Measurements from ENCODE around the gene PJVK.

The PJVK gene

DNA sequence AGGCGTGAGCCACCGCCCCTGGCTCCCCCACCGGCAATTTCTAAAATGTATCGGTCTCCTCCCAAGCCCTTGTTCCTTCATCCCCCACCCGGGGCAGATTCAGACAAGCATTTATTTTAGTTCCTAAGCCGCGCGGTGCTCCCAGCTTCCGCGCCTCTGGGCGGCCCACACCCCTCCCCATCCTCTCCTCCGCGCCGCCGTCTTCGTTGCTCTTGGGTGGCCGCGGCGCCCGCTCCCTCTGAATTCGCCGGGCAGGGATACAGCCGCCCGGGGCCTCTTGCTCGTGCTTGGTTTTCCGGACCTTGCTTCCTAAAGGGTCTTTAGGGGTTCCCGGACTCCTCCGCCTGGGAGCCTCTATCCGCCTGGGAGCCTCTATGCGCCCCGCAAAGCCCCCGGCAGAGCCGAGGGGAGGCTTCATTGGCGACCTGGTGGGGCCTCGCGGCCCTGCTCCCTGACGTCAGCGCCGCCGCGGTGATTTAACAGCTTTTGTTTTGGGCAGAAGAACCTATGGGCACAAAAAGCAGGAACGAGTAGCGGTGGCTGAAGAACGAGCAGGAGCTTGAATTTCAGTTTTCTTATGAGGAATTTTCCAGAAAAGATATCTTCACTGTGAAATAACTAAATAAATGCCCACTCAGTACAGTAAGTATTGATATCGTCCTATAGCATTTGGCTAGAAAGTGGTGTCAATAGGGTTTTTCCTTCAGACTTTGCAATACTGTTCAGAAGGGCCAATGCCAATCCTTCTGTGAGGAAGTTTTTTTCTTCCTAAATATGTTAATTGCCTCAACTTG, 37.5 kb upstream of the PJVK start:
- TF ChIP-seq, protein P1, sequence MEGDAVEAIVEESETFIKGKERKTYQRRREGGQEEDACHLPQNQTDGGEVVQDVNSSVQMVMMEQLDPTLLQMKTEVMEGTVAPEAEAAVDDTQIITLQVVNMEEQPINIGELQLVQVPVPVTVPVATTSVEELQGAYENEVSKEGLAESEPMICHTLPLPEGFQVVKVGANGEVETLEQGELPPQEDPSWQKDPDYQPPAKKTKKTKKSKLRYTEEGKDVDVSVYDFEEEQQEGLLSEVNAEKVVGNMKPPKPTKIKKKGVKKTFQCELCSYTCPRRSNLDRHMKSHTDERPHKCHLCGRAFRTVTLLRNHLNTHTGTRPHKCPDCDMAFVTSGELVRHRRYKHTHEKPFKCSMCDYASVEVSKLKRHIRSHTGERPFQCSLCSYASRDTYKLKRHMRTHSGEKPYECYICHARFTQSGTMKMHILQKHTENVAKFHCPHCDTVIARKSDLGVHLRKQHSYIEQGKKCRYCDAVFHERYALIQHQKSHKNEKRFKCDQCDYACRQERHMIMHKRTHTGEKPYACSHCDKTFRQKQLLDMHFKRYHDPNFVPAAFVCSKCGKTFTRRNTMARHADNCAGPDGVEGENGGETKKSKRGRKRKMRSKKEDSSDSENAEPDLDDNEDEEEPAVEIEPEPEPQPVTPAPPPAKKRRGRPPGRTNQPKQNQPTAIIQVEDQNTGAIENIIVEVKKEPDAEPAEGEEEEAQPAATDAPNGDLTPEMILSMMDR (conservative IDR thresholded peaks at IDR 0.05) = no peak
- H3K27ac ChIP-seq = peak overlapping the region; percentile 90

DNA sequence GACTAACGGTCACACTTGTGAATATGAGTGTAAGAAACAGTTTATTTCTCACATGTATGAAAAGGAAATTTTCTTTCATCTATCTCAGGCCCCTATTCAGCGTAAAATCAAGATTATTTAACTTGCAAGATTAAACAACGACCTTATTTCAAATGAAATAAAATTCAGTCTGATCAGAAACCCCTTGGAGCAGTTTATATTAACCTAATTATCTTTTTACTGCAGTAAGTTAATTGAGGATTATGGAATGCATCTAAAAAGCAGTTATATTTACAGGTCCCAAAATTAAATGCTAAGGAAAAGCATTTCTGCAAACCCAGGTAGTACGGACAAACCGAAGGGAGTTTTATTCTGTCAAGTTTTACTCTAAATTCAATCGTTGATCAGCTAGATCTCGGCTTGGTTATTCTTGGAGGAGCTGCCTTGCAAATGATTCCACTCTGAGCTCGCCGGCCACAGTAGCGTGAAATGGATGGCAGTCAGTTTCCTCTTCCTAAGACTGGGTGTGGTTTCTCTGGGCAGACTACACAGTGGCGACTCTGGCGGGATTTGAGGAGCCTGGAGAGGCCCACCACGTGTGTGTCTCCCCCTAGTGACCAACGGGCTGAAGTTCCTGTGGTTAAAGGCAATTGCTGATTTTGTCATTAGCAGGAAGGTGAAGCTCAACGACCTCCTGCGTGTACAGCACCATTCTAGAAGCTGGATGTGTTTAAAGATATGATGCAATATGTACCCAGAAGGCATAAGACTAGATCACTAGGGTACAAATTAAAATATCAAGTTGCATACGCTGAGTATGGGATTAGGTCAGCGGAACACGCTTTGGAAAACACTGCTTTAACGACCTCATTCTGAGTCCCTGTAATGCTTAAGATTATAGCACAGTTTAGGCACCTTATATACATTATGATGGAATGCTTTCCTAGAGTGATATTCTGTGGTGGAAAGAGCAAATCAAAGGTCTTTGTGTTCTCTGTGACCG, 36.6 kb upstream of the PJVK start:
- peak overlapping the region; percentile 90 for H3K27ac ChIP-seq
- TF ChIP-seq, protein P1 (conservative IDR thresholded peaks at IDR 0.05) = peak; percentile 95

GRCh38 chr2:178415979-178416378, 35.2 kb upstream of the PJVK start:
- TF ChIP-seq, protein P1 (conservative IDR thresholded peaks at IDR 0.05) = no peak
- H3K27ac ChIP-seq = no peak overlapping the region

DNA sequence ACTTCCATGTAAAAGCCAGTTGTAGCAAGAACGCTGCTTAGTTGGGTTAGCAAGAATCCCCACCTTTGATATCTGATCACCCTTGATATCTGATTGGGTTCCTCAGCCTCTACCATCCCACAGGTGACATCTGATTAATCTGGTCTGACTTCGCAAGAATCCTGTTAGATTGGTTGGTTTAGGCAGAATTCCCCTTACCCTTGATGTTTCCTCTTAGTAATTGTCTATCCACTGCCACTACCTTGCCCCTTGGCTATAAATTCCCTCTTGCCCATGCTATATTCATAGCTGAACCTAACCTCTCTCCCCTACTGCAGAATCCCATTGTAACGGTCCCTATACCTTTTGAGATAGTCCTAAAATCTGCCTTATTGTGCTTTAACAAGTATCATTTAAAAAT, 33.3 kb upstream of the PJVK start:
- TF ChIP-seq, protein P1 (conservative IDR thresholded peaks at IDR 0.05) = no peak
- peak overlapping the region; percentile 74 for H3K27ac ChIP-seq

DNA sequence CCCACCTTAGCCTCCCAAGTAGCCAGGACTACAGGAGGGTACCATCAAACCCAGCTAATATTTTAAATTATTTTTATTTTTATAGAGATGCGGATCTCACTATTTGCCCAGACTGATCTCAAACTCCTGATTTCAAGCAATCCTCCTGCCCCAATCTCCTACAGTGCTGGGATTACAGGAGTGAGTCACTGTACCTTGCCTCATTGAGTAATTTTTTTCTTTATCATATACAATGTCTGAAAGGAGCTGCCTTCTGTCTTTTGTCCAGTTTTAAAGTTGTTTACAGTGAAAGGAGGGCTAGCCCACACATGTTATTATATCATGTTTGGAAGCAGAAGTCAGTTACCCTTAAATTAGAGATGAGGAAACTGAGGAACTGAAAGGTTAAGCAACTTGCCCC, 32.8 kb upstream of the PJVK start:
- TF ChIP-seq, protein P1 (conservative IDR thresholded peaks at IDR 0.05) = no peak
- H3K27ac ChIP-seq = peak overlapping the region; percentile 74

DNA sequence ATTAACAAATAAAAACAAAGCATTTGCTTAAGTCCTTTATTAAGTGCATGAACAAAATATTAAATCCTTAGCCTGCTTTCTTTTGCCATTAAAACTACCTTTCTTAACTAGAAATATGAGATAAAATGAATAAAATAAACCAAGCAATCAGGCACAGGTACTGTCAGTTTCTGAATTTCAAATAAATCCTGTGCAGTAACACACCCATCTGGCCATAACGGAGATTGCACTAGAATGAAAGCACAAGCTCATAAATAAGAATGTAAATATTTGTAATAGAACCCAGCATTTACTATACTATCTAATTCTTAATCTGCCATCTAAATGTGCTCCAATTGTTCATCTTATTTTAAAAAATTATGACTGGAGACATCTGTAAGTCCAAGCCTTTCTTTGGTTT, 32.1 kb upstream of the PJVK start:
- TF ChIP-seq, protein P1 (conservative IDR thresholded peaks at IDR 0.05) = peak; percentile 73
- H3K27ac ChIP-seq = peak overlapping the region; percentile 74

DNA sequence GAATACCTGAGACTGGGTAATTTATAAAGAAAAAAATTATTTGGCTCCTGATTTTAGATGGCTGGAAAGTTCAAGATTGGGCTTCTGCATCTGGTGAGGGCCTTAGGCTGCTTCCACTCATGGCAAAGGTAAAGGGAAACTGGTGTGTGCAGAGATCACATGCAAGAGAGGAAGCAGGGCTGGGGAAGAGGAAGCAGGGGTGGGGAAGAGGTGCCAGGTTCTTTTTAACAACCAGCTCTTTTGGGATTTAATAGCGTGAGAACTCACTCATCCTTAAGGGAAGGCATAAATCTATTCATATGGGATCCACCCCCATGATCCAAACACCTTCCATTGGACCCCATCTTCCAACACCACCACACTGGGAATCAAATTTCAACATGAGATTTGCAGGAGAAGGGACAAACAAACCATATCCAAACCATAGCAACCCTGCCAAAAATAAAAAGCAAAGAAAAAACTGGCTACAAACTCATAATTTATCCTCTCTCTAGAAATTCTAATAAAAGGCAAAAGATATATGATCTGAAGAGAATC, 30.6 kb upstream of the PJVK start:
- TF ChIP-seq, protein P1 (conservative IDR thresholded peaks at IDR 0.05) = no peak
- H3K27ac ChIP-seq = peak overlapping the region; percentile 74

All from VCaP (cell line).